ENCODE results near the gene PTPRN. TPM values are rescaled to one million over a fixed set of nuclear protein-coding genes. Genes with fewer than 3 reads are reported as not detected.
A peak's percentile ranks its signal among the peaks of the same experiment; 100 is the strongest.

Gene PTPRN
- total RNA-seq, 1 donor from 2014 or later, result not detected

GRCh38 chr2:219308142-219309101 is 779 bp downstream of the PTPRN start:
- peak; percentile 91 for DNase-seq (ENCODE audit: low spot score)

- DNase-seq (ENCODE audit: low spot score), result no peak
These were observed 3.2 kb downstream of the PTPRN start for GRCh38 chr2:219306047-219306446.

GRCh38 chr2:219304223-219304622 is 5.0 kb downstream of the PTPRN start:
- DNase-seq (ENCODE audit: low spot score), result no peak

- DNase-seq (ENCODE audit: low spot score), result peak; percentile 82
These were observed 6.7 kb downstream of the PTPRN start for GRCh38 chr2:219302412-219302968.

- DNase-seq (ENCODE audit: low spot score), result peak; percentile 75
These were observed 9.2 kb downstream of the PTPRN start for GRCh38 chr2:219300022-219300421.

GRCh38 chr2:219299372-219299760 is 9.8 kb downstream of the PTPRN start:
- peak; percentile 72 for DNase-seq (ENCODE audit: low spot score)

GRCh38 chr2:219298759-219299371 is 10.3 kb downstream of the PTPRN start:
- DNase-seq (ENCODE audit: low spot score), result peak; percentile 94

GRCh38 chr2:219297766-219298456 is 11.3 kb downstream of the PTPRN start:
- DNase-seq (ENCODE audit: low spot score), result peak; percentile 83

GRCh38 chr2:219296631-219297391 is 12.4 kb downstream of the PTPRN start:
- DNase-seq (ENCODE audit: low spot score), result peak; percentile 87

GRCh38 chr2:219296142-219296541 is 13.1 kb downstream of the PTPRN start:
- peak; percentile 78 for DNase-seq (ENCODE audit: low spot score)

GRCh38 chr2:219294356-219295351 is 14.5 kb downstream of the PTPRN start:
- DNase-seq (ENCODE audit: low spot score), result peak; percentile 96

- DNase-seq (ENCODE audit: low spot score), result peak; percentile 76
These were observed 15.4 kb downstream of the PTPRN start for GRCh38 chr2:219293736-219294231.

GRCh38 chr2:219292616-219293015 is 16.6 kb downstream of the PTPRN start:
- peak; percentile 62 for DNase-seq (ENCODE audit: low spot score)

GRCh38 chr2:219291910-219292490 is 17.2 kb downstream of the PTPRN start:
- peak; percentile 51 for DNase-seq (ENCODE audit: low spot score)

- DNase-seq (ENCODE audit: low spot score), result no peak
These were observed 17.8 kb downstream of the PTPRN start for GRCh38 chr2:219291394-219291793.

GRCh38 chr2:219290381-219291171 is 18.6 kb downstream of the PTPRN start:
- peak; percentile 73 for DNase-seq (ENCODE audit: low spot score)

- peak; percentile 87 for DNase-seq (ENCODE audit: low spot score)
These were observed 19.5 kb downstream of the PTPRN start for GRCh38 chr2:219289537-219290361.

Data from mesenteric fat pad (tissue), 1 donor.